HEK293 (cell line): ENCODE data around the gene CD300LG.

Experiments used
- CTCF ChIA-PET: fragments of 350-600 bp; formaldehyde crosslinking; extraction: SDS; loops from one replicate; lab custom pipeline; 2021; ENCODE audit warnings: antibody characterized with exemption; lab: Yijun Ruan, JAX
- POLR2A ChIA-PET: fragments of 300-600 bp; formaldehyde crosslinking; extraction: SDS; loops from one replicate; lab custom pipeline; 2020; ENCODE audit warnings: antibody characterized with exemption, inconsistent platforms; lab: Yijun Ruan, JAX
- H3K27ac ChIP-seq: fragments of 200-500 bp; sonication (Bioruptor generic); 2 replicates; pipeline ENCODE4 v1.5.1; 2014; ENCODE audit warnings: low read depth, low read length, control low read depth, inconsistent platforms; ENCODE audit errors: extremely low read depth
- H3K36me3 ChIP-seq, 2 experiments: fragments of 200-500 bp in 1 of 2; sonication (Bioruptor generic) in 1 of 2; 1 replicate in 1 of 2; 2 replicates in 1 of 2; pipeline ENCODE4 v1.5.1; 2014 to 2017; ENCODE audit warnings: inconsistent platforms in 2 of 2, low read length in 2 of 2; ENCODE audit not compliant: control insufficient read depth in 2 of 2, insufficient read depth in 1 of 2
- H3K4me1 ChIP-seq: fragments of 200-500 bp; sonication (Bioruptor generic); 2 replicates; pipeline ENCODE4 v1.5.1; 2014; ENCODE audit warnings: mild to moderate bottlenecking, low read length, inconsistent platforms; ENCODE audit not compliant: control insufficient read depth, insufficient read depth
- H3K4me3 ChIP-seq: 2 replicates; pipeline ENCODE4 v1.5.1; 2011; ENCODE audit warnings: low read depth, mild to moderate bottlenecking, control low read depth, low read length, moderate library complexity
- H3K9me3 ChIP-seq: fragments of 200-500 bp; sonication (Bioruptor generic); 2 replicates; pipeline ENCODE4 v1.5.1; 2014; ENCODE audit warnings: low read depth, low read length, inconsistent platforms; ENCODE audit not compliant: control insufficient read depth, insufficient read depth
- KLF10 ChIP-seq: fragments of 450-650 bp; IDR thresholded peaks from 2 replicates; pipeline ENCODE4 v1.5.1; 2018; ENCODE audit warnings: missing biosample characterization, mild to moderate bottlenecking, missing genetic modification characterization
- PRDM10 ChIP-seq: fragments of 450-650 bp; formaldehyde crosslinking; IDR thresholded peaks from 2 replicates; pipeline ENCODE4 v1.5.1; 2016; ENCODE audit warnings: missing biosample characterization, missing genetic modification characterization
- RBAK ChIP-seq: fragments of 450-650 bp; formaldehyde crosslinking; IDR thresholded peaks from 2 replicates; pipeline ENCODE4 v1.5.1; 2016; ENCODE audit warnings: missing biosample characterization, missing genetic modification characterization
- ZEB2 ChIP-seq: fragments of 450-650 bp; formaldehyde crosslinking; IDR thresholded peaks from 2 replicates; pipeline ENCODE4 v1.5.1; 2016; ENCODE audit warnings: missing biosample characterization, missing genetic modification characterization
- ZFP3 ChIP-seq: fragments of 450-650 bp; formaldehyde crosslinking; IDR thresholded peaks from 2 replicates; pipeline ENCODE4 v1.5.1; 2016; ENCODE audit warnings: low read depth, missing biosample characterization, missing genetic modification characterization
- ZFP37 ChIP-seq: fragments of 450-650 bp; formaldehyde crosslinking; IDR thresholded peaks from 2 replicates; pipeline ENCODE4 v1.5.1; 2016; ENCODE audit warnings: missing biosample characterization, missing genetic modification characterization
- ZNF132 ChIP-seq: fragments of 450-650 bp; formaldehyde crosslinking; IDR thresholded peaks from 2 replicates; pipeline ENCODE4 v1.5.1; 2017; ENCODE audit warnings: missing biosample characterization, missing genetic modification characterization, borderline replicate concordance
- ZNF16 ChIP-seq: fragments of 450-650 bp; formaldehyde crosslinking; IDR thresholded peaks from 2 replicates; pipeline ENCODE4 v1.5.1; 2016; ENCODE audit warnings: low read depth, missing biosample characterization, missing genetic modification characterization
- ZNF184 ChIP-seq: fragments of 450-650 bp; IDR thresholded peaks from 2 replicates; pipeline ENCODE4 v1.5.1; 2018; ENCODE audit warnings: missing biosample characterization, mild to moderate bottlenecking, missing genetic modification characterization
- ZNF341 ChIP-seq: fragments of 450-650 bp; formaldehyde crosslinking; IDR thresholded peaks from 2 replicates; pipeline ENCODE4; 2016; ENCODE audit warnings: low read depth, missing biosample characterization, missing genetic modification characterization
- ZNF677 ChIP-seq: fragments of 450-650 bp; IDR thresholded peaks from 2 replicates; pipeline ENCODE4 v1.5.0; 2018; ENCODE audit warnings: missing biosample characterization, mild to moderate bottlenecking, missing genetic modification characterization, moderate library complexity
- ZSCAN23 ChIP-seq: fragments of 450-650 bp; formaldehyde crosslinking; IDR thresholded peaks from 2 replicates; pipeline ENCODE4 v1.5.1; 2016; ENCODE audit warnings: missing biosample characterization, missing genetic modification characterization
- TF ChIP-seq, protein P1 (sequence below): fragments of 450-650 bp; formaldehyde crosslinking; IDR thresholded peaks from 2 replicates; pipeline ENCODE4 v1.5.1; 2016; ENCODE audit warnings: missing biosample characterization, missing genetic modification characterization
- TF ChIP-seq, protein P2 (sequence below): fragments of 450-650 bp; formaldehyde crosslinking; IDR thresholded peaks from 2 replicates; pipeline ENCODE4 v1.5.1; 2016; ENCODE audit warnings: missing biosample characterization, missing genetic modification characterization, low read depth
- TF ChIP-seq, protein P3 (sequence below): fragments of 450-650 bp; formaldehyde crosslinking; conservative IDR thresholded peaks from 2 replicates; pipeline ENCODE4 v1.5.1; 2016; ENCODE audit warnings: low read depth, missing biosample characterization, missing genetic modification characterization

The CD300LG gene

GRCh38 chr17:43881758-43882505 lies 35.0 kb downstream of the CD300LG start:
- CTCF ChIA-PET = interaction anchor here (1.0 to 6.1 kb wide), 6 partner anchors 10 to 126 kb away, joined by 3 to 106 read pairs (median 39); partner anchors contain the start of gene PPY
- POLR2A ChIA-PET = interaction anchor here (1.1 kb wide), 1 partner anchor 13 kb away, joined by 3 read pairs; no protein-coding TSS in a partner anchor
- Histone ChIP-seq H3K4me3 (no peak overlapping the region), H3K9me3 (no peaks in the 10 kb centered on the region), H3K4me1 (no peaks in the 10 kb centered on the region; the same call in 1 of the 2 replicates), H3K27ac (no peak overlapping the region), H3K36me3 (peaks cover 3 to 40% of the 10 kb centered on the region in 2 experiments; a peak in 2 of 3 replicates)
- TF ChIP-seq ZFP3 (tag by site-specific recombination) (no peak), ZNF341 (no peak), KLF10 (tag by site-specific recombination) (peak; percentile 85), ZSCAN23 (tag by site-specific recombination) (no peak)

- CTCF ChIA-PET = interaction anchor here (1.0 to 6.1 kb wide), 4 partner anchors 9 to 125 kb away, joined by 3 to 106 read pairs (median 30); no protein-coding TSS in a partner anchor
- Histone ChIP-seq H3K9me3 (no peaks in the 10 kb centered on the region), H3K4me1 (no peaks in the 10 kb centered on the region; the same call in 1 of the 2 replicates), H3K36me3 (peaks cover 3 to 30% of the 10 kb centered on the region in 2 experiments; a peak in 2 of 3 replicates), H3K27ac (no peak overlapping the region), H3K4me3 (no peak overlapping the region)
- POLR2A ChIA-PET = no interaction called here
- TF ChIP-seq ZNF132 (no peak), ZFP37 (no peak), ZEB2 (no peak), RBAK (tag by site-specific recombination) (no peak), PRDM10 (tag by site-specific recombination) (no peak), ZNF184 (tag by site-specific recombination) (no peak), ZNF16 (no peak), ZNF677 (tag by site-specific recombination) (no peak)
- TF ChIP-seq, protein P1, sequence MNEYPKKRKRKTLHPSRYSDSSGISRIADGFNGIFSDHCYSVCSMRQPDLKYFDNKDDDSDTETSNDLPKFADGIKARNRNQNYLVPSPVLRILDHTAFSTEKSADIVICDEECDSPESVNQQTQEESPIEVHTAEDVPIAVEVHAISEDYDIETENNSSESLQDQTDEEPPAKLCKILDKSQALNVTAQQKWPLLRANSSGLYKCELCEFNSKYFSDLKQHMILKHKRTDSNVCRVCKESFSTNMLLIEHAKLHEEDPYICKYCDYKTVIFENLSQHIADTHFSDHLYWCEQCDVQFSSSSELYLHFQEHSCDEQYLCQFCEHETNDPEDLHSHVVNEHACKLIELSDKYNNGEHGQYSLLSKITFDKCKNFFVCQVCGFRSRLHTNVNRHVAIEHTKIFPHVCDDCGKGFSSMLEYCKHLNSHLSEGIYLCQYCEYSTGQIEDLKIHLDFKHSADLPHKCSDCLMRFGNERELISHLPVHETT (tag by site-specific recombination) = no peak
- TF ChIP-seq, protein P2, sequence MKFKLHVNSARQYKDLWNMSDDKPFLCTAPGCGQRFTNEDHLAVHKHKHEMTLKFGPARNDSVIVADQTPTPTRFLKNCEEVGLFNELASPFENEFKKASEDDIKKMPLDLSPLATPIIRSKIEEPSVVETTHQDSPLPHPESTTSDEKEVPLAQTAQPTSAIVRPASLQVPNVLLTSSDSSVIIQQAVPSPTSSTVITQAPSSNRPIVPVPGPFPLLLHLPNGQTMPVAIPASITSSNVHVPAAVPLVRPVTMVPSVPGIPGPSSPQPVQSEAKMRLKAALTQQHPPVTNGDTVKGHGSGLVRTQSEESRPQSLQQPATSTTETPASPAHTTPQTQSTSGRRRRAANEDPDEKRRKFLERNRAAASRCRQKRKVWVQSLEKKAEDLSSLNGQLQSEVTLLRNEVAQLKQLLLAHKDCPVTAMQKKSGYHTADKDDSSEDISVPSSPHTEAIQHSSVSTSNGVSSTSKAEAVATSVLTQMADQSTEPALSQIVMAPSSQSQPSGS = no peak
- TF ChIP-seq, protein P3, sequence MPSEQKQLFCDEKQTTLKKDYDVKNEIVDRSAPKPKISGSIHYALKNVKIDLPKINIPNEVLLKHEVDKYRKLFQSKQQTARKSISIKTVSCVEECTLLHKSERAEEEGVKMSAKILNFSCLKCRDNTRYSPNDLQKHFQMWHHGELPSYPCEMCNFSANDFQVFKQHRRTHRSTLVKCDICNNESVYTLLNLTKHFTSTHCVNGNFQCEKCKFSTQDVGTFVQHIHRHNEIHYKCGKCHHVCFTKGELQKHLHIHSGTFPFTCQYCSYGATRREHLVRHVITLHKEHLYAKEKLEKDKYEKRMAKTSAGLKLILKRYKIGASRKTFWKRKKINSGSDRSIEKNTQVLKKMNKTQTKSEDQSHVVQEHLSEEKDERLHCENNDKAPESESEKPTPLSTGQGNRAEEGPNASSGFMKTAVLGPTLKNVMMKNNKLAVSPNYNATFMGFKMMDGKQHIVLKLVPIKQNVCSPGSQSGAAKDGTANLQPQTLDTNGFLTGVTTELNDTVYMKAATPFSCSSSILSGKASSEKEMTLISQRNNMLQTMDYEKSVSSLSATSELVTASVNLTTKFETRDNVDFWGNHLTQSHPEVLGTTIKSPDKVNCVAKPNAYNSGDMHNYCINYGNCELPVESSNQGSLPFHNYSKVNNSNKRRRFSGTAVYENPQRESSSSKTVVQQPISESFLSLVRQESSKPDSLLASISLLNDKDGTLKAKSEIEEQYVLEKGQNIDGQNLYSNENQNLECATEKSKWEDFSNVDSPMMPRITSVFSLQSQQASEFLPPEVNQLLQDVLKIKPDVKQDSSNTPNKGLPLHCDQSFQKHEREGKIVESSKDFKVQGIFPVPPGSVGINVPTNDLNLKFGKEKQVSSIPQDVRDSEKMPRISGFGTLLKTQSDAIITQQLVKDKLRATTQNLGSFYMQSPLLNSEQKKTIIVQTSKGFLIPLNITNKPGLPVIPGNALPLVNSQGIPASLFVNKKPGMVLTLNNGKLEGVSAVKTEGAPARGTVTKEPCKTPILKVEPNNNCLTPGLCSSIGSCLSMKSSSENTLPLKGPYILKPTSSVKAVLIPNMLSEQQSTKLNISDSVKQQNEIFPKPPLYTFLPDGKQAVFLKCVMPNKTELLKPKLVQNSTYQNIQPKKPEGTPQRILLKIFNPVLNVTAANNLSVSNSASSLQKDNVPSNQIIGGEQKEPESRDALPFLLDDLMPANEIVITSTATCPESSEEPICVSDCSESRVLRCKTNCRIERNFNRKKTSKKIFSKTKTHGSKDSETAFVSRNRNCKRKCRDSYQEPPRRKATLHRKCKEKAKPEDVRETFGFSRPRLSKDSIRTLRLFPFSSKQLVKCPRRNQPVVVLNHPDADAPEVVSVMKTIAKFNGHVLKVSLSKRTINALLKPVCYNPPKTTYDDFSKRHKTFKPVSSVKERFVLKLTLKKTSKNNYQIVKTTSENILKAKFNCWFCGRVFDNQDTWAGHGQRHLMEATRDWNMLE (tag by site-specific recombination) = no peak
Measured at GRCh38 chr17:43882761-43883415, 35.9 kb downstream of the CD300LG start.
